Adrenal gland (tissue), 5 donors: Measurements from ENCODE around the gene KATNA1.

Experiments
- CTCF ChIP-seq, 6 experiments: fragments of 450-650 bp in 4 of 6; fragments of 200-600 bp in 2 of 6; sonication (generic) in 1 of 6; IDR thresholded peaks; 1 replicate in 5 of 6; 2 replicates in 1 of 6; pipeline versions ENCODE4 v1.5.1 to v1.8.0; 2016 to 2021; ENCODE audit warnings: antibody characterized with exemption in 6 of 6, mild to moderate bottlenecking in 2 of 6, moderate library complexity in 1 of 6
- POLR2A ChIP-seq, 2 donors: fragments of 450-650 bp; IDR thresholded peaks; one replicate each; pipeline ENCODE4 v1.6.1; 2017; ENCODE audit warnings: antibody characterized with exemption in 2 of 2, mild to moderate bottlenecking in 2 of 2, moderate library complexity in 1 of 2
- donor health status: DM: no; HTN: no; CAD: no.

GRCh38 chr6:149686230-149686629 is 37.7 kb upstream of the KATNA1 start:
- TF ChIP-seq POLR2A (IDR thresholded peaks at IDR 0.05) (no peak), CTCF (IDR thresholded peaks at IDR 0.05) (no peak)
